ENCODE results near the gene MED31.

Gene MED31

DNA sequence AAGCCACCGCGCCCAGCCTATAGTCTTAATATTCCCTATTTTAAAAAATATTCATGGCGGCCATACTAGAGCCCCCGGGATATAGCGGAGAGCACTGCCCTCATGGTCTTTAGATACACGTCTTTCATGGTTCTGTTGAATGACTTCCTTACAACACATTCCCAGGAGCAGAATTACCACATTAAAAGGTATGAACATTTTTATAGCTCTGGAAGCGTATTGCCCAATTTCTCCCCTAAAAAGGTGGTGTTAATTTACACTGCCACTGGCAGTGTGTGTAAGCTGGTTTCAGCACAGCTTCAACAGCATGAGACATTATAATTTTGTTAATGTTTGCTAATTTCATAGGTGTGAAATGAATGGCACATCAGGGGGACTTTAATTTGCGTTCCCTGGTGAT is 19.2 kb upstream of the MED31 start:
- TF ChIP-seq, protein P1, sequence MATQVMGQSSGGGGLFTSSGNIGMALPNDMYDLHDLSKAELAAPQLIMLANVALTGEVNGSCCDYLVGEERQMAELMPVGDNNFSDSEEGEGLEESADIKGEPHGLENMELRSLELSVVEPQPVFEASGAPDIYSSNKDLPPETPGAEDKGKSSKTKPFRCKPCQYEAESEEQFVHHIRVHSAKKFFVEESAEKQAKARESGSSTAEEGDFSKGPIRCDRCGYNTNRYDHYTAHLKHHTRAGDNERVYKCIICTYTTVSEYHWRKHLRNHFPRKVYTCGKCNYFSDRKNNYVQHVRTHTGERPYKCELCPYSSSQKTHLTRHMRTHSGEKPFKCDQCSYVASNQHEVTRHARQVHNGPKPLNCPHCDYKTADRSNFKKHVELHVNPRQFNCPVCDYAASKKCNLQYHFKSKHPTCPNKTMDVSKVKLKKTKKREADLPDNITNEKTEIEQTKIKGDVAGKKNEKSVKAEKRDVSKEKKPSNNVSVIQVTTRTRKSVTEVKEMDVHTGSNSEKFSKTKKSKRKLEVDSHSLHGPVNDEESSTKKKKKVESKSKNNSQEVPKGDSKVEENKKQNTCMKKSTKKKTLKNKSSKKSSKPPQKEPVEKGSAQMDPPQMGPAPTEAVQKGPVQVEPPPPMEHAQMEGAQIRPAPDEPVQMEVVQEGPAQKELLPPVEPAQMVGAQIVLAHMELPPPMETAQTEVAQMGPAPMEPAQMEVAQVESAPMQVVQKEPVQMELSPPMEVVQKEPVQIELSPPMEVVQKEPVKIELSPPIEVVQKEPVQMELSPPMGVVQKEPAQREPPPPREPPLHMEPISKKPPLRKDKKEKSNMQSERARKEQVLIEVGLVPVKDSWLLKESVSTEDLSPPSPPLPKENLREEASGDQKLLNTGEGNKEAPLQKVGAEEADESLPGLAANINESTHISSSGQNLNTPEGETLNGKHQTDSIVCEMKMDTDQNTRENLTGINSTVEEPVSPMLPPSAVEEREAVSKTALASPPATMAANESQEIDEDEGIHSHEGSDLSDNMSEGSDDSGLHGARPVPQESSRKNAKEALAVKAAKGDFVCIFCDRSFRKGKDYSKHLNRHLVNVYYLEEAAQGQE (IDR thresholded peaks at IDR 0.05; ENCODE audit: insufficient read depth in 1 of 2, low read depth in 2 of 2, low read length in 2 of 2) = no peak
- TF ChIP-seq SIN3A (IDR thresholded peaks at IDR 0.05; ENCODE audit: borderline replicate concordance, insufficient read depth, low read length) (no peak), POLR2AphosphoS5 (IDR thresholded peaks at IDR 0.05; ENCODE audit: low read depth, low read length) (no peak), TAF1 (IDR thresholded peaks at IDR 0.05; ENCODE audit: borderline replicate concordance, insufficient read depth, low read length) (no peak), FOXP2 (optimal IDR thresholded peaks at IDR 0.05; ENCODE audit: borderline replicate concordance, extremely low read depth, extremely low read length, insufficient read depth) (no peak)

DNA sequence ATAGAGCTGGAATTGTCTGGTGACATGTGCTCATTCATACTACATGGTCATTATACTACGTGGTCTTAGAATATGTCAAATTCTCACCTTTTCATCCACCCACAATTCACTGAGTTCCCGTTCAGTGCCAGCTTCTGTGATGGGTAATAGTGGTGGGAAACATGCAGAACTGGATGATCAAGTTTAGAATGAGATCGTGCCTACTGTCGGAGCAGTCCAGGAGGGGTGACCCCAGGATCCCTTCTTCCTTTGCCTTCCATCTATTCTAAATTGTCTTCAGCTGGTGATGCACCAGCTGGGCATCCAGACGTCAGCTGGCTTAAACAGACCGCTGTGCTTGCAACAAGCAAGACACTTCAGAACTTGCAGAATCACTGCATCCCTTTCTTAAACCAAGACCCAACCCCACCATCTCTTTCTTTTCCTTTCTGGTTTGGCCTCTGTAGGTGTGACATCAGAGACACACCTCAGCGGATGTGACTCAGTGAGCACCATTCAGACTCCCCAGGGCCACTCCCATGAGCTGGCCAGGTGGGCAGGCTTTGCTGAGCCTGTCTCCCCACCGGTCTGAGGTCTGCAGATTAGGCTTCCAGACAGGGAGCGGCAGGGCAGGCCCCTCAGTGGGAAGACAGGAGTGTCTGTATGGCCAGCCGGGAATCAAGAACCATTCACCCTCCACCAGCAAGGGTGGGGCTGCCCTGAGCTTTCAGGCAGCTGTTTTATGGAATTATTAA is 18.2 kb upstream of the MED31 start:
- TF ChIP-seq FOXP2 (optimal IDR thresholded peaks at IDR 0.05; ENCODE audit: borderline replicate concordance, extremely low read depth, extremely low read length, insufficient read depth) (no peak), SIN3A (IDR thresholded peaks at IDR 0.05; ENCODE audit: borderline replicate concordance, insufficient read depth, low read length) (no peak), TAF1 (IDR thresholded peaks at IDR 0.05; ENCODE audit: borderline replicate concordance, insufficient read depth, low read length) (no peak)
- TF ChIP-seq, protein P1 (IDR thresholded peaks at IDR 0.05; ENCODE audit: insufficient read depth in 1 of 2, low read depth in 2 of 2, low read length in 2 of 2) = no peak

DNA sequence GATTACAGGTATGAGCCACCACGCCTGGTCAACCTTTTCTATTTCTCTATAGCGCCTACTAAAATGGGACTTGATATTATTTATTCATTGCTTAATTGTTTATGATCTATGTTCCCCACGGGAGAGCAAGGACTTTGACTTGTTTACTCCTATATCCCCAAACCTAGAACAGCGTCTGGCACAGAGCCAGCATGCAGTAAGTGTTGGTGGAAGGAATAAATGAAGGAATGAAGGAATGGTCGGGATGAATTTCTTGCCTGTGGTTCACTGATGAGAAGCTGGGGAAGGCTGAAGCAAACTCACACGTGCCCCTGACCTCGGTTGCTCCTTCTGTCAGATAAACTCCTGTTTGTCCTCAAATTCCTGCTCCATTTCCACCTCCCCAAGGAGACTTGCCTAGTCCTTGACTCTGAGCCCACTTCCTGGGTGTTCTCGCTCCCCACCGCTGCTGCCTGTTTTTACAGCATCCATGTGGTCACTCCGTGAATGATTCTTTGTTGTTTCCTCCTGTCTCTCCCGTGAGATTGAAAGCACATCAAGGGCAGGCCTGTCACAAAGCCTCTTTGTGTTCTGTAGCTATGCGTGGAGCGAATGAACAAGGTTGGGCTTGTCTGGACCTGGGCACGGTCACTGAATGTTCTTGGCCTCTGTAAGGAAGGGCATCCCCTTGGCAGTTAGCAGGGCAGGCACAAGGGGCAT is 17.5 kb upstream of the MED31 start:
- TF ChIP-seq, protein P1 (IDR thresholded peaks at IDR 0.05; ENCODE audit: insufficient read depth in 1 of 2, low read depth in 2 of 2, low read length in 2 of 2) = no peak
- no peak for TF ChIP-seq POLR2AphosphoS5 (IDR thresholded peaks at IDR 0.05; ENCODE audit: low read depth, low read length)
- TF ChIP-seq FOXP2 (optimal IDR thresholded peaks at IDR 0.05; ENCODE audit: borderline replicate concordance, extremely low read depth, extremely low read length, insufficient read depth) = no peak
- no peak for TF ChIP-seq TAF1 (IDR thresholded peaks at IDR 0.05; ENCODE audit: borderline replicate concordance, insufficient read depth, low read length)
- no peak for TF ChIP-seq SIN3A (IDR thresholded peaks at IDR 0.05; ENCODE audit: borderline replicate concordance, insufficient read depth, low read length)

DNA sequence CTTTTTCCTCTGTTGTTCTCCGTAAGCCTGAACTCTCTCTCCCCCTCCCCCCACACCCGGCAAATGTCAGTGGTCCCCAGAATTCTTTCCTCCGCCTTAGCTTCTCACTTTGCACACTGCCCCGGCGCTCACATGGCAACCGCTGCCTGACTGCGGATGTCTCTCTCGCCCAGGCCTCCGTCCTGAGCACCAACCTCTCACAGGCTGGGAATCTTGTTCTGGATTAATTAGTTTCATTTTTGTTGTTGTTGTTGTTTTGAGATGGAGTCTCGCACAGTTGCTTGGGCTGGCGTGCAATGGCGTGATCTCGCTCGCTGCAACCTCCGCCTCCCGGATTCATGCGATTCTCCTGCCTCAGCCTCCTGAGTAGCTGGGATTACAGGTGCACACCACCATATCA is 16.8 kb upstream of the MED31 start:
- no peak for TF ChIP-seq TAF1 (IDR thresholded peaks at IDR 0.05; ENCODE audit: borderline replicate concordance, insufficient read depth, low read length)
- no peak for TF ChIP-seq SIN3A (IDR thresholded peaks at IDR 0.05; ENCODE audit: borderline replicate concordance, insufficient read depth, low read length)
- TF ChIP-seq, protein P1 (IDR thresholded peaks at IDR 0.05; ENCODE audit: insufficient read depth in 1 of 2, low read depth in 2 of 2, low read length in 2 of 2) = no peak
